ENCODE data around the gene ARHGAP42. TPM values are rescaled to one million over a fixed set of nuclear protein-coding genes. Genes with fewer than 3 reads are reported as not detected.

The ARHGAP42 gene
- total RNA-seq, 1 experiment from 2014 or later: 8.0 TPM

GRCh38 chr11:100902454-100903141, 215.5 kb downstream of the ARHGAP42 start:
- DNase-seq (ENCODE audit: low spot score): no peak
- no peaks in the 10 kb centered on the region for H3K4me1 ChIP-seq (ENCODE audit: insufficient read depth, low read length, poor library complexity, severe bottlenecking)
- TF ChIP-seq CTCF (conservative IDR thresholded peaks at IDR 0.05; ENCODE audit: low read depth, low read length): no peak
- TF ChIP-seq EZH2 (IDR thresholded peaks at IDR 0.05; ENCODE audit: borderline replicate concordance, low read depth, low read length, poor library complexity, severe bottlenecking): no peak
- no TSS peak for BruUV-seq (replicated peaks)
- H3K4me3 ChIP-seq (ENCODE audit: low read depth, low read length, poor library complexity, severe bottlenecking): no peak overlapping the region
- H3K27ac ChIP-seq (ENCODE audit: low read depth, low read length, poor library complexity, severe bottlenecking): no peak overlapping the region
- ChIA-PET POLR2A (ENCODE audit: low non-redundant PET) (no interaction called here), CTCF (no interaction called here)
- no peaks in the 10 kb centered on the region for H3K27me3 ChIP-seq (replicated peaks; ENCODE audit: insufficient read depth, low read depth, low read length, poor library complexity)
- intact Hi-C loops (cut with micrococcal nuclease; ENCODE audit: unreplicated experiment): no loop called here
- no peaks in the 10 kb centered on the region for H3K9me3 ChIP-seq (ENCODE audit: low read depth, low read length, poor library complexity, severe bottlenecking)
- no peaks in the 10 kb centered on the region for H3K36me3 ChIP-seq (ENCODE audit: insufficient read depth, low read length, poor library complexity, severe bottlenecking)

GRCh38 chr11:100903284-100903683, 216.2 kb downstream of the ARHGAP42 start:
- H3K4me1 ChIP-seq (ENCODE audit: insufficient read depth, low read length, poor library complexity, severe bottlenecking): no peaks in the 10 kb centered on the region
- BruUV-seq (replicated peaks): no TSS peak
- CTCF ChIA-PET: no interaction called here
- intact Hi-C loops (cut with micrococcal nuclease; ENCODE audit: unreplicated experiment): no loop called here
- no peaks in the 10 kb centered on the region for H3K9me3 ChIP-seq (ENCODE audit: low read depth, low read length, poor library complexity, severe bottlenecking)
- DNase-seq (ENCODE audit: low spot score): no peak
- POLR2A ChIA-PET (ENCODE audit: low non-redundant PET): no interaction called here
- TF ChIP-seq CTCF (conservative IDR thresholded peaks at IDR 0.05; ENCODE audit: low read depth, low read length) (no peak), EZH2 (IDR thresholded peaks at IDR 0.05; ENCODE audit: borderline replicate concordance, low read depth, low read length, poor library complexity, severe bottlenecking) (no peak)
- no peak overlapping the region for H3K27ac ChIP-seq (ENCODE audit: low read depth, low read length, poor library complexity, severe bottlenecking)
- H3K4me3 ChIP-seq (ENCODE audit: low read depth, low read length, poor library complexity, severe bottlenecking): no peak overlapping the region
- H3K27me3 ChIP-seq (replicated peaks; ENCODE audit: insufficient read depth, low read depth, low read length, poor library complexity): no peaks in the 10 kb centered on the region
- no peaks in the 10 kb centered on the region for H3K36me3 ChIP-seq (ENCODE audit: insufficient read depth, low read length, poor library complexity, severe bottlenecking)

GRCh38 chr11:100905684-100906083, 218.6 kb downstream of the ARHGAP42 start:
- ChIA-PET CTCF (no interaction called here), POLR2A (ENCODE audit: low non-redundant PET) (no interaction called here)
- H3K36me3 ChIP-seq (ENCODE audit: insufficient read depth, low read length, poor library complexity, severe bottlenecking): no peaks in the 10 kb centered on the region
- TF ChIP-seq CTCF (conservative IDR thresholded peaks at IDR 0.05; ENCODE audit: low read depth, low read length): no peak
- no peak for TF ChIP-seq EZH2 (IDR thresholded peaks at IDR 0.05; ENCODE audit: borderline replicate concordance, low read depth, low read length, poor library complexity, severe bottlenecking)
- DNase-seq (ENCODE audit: low spot score): no peak
- no peaks in the 10 kb centered on the region for H3K4me1 ChIP-seq (ENCODE audit: insufficient read depth, low read length, poor library complexity, severe bottlenecking)
- intact Hi-C loops (cut with micrococcal nuclease; ENCODE audit: unreplicated experiment): no loop called here
- H3K27me3 ChIP-seq (replicated peaks; ENCODE audit: insufficient read depth, low read depth, low read length, poor library complexity): no peaks in the 10 kb centered on the region
- H3K9me3 ChIP-seq (ENCODE audit: low read depth, low read length, poor library complexity, severe bottlenecking): no peaks in the 10 kb centered on the region
- no peak overlapping the region for H3K4me3 ChIP-seq (ENCODE audit: low read depth, low read length, poor library complexity, severe bottlenecking)
- no peak overlapping the region for H3K27ac ChIP-seq (ENCODE audit: low read depth, low read length, poor library complexity, severe bottlenecking)
- BruUV-seq (replicated peaks): no TSS peak

All from A673 (cell line).